ENCODE measurements around the gene LEPROT.

LEPROT gene

DNA sequence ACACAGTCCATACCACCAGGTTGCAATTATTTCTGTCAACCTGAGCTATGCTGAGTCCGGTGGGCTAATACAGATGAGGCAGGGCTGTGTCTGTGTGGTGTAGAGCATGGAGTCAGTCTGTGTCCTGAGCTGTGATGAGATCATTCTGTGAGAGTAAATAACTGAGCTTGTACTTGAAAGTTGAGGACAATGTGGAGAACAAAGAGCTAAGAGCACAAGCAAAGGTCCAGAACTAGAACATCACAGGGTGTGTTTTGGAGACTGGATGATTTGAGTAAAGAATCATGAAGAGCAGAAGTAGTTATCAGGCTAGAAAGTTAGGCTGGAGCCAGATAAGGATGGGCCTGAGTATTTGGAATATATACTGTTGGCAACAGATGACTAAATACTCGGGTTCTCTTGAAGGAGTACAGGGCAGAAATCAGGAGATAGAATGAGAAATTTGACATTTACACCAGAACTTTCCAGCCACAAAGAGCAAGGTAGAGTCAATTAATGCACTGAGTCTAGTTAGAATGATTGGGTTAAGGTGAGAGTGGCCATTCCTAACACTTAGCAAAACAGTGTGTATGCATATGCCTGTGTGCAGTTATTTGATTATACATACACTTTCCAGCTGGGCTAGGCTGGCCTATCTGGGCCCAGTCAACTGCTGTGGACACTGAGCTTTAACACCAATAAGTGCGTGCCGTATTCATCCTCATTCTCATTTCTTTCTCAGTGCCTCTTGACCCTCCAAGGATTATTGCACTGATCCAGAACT lies 48.8 kb downstream of the LEPROT start:
- Mint-ChIP-seq H3K36me3 (ENCODE audit: low read depth) (peaks cover 2% of the 10 kb centered on the region), H3K9me3 (no peaks in the 10 kb centered on the region), H3K4me3 (no peak overlapping the region), H3K4me1 (ENCODE audit: low read depth) (no peaks in the 10 kb centered on the region), H3K27me3 (ENCODE audit: low read depth) (peaks cover 17% of the 10 kb centered on the region), H3K27ac (no peak overlapping the region)

DNA sequence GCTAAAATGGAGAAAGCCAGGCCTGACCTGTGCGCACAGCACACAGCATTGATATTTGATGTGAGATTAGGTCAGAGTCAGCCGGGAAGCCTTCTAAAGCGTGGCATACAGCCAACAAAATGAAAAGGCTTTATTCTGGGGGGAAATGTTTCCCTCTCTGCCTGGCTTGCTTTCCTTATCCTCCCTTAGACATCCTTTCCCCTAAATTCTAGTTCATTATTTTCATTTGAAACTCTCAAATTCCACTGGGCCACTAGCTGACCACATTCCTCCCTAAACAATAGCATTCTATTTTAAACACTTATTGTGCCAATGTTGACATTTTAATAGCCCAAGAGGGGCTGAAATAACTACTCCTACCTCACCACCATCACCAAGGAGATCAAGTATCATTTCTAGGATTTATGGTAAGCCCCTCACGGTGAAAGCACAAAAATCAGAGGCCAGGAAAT lies 49.4 kb downstream of the LEPROT start:
- no peaks in the 10 kb centered on the region for H3K4me1 Mint-ChIP-seq (ENCODE audit: low read depth)
- H3K36me3 Mint-ChIP-seq (ENCODE audit: low read depth), result peaks cover 1% of the 10 kb centered on the region
- H3K9me3 Mint-ChIP-seq, result no peaks in the 10 kb centered on the region
- peaks cover 16% of the 10 kb centered on the region for H3K27me3 Mint-ChIP-seq (ENCODE audit: low read depth)
- H3K27ac Mint-ChIP-seq, result no peak overlapping the region
- H3K4me3 Mint-ChIP-seq, result no peak overlapping the region

DNA sequence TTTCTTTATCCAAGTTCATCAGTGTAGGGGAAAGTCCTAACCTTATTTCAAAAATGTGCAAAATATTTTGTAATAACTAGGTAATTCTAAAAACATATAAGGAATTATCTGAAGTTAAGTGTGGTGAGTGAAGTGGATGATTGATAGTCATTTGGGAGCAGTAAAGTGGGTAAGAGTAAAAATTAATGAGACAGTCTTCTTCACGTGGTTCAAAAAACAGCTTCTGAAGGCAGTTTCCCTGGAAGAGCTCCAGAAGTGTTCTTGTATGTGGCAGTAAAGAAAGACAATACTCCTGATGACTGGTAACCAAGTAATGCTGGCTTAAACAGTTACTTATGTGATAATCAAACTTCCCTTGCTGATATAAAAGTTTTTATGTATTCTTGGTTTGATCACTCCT lies 50.3 kb downstream of the LEPROT start:
- no peaks in the 10 kb centered on the region for H3K36me3 Mint-ChIP-seq (ENCODE audit: low read depth)
- no peak overlapping the region for H3K4me3 Mint-ChIP-seq
- no peak overlapping the region for H3K27ac Mint-ChIP-seq
- H3K9me3 Mint-ChIP-seq, result no peaks in the 10 kb centered on the region
- H3K4me1 Mint-ChIP-seq (ENCODE audit: low read depth), result no peaks in the 10 kb centered on the region
- peaks cover 11% of the 10 kb centered on the region for H3K27me3 Mint-ChIP-seq (ENCODE audit: low read depth)

DNA sequence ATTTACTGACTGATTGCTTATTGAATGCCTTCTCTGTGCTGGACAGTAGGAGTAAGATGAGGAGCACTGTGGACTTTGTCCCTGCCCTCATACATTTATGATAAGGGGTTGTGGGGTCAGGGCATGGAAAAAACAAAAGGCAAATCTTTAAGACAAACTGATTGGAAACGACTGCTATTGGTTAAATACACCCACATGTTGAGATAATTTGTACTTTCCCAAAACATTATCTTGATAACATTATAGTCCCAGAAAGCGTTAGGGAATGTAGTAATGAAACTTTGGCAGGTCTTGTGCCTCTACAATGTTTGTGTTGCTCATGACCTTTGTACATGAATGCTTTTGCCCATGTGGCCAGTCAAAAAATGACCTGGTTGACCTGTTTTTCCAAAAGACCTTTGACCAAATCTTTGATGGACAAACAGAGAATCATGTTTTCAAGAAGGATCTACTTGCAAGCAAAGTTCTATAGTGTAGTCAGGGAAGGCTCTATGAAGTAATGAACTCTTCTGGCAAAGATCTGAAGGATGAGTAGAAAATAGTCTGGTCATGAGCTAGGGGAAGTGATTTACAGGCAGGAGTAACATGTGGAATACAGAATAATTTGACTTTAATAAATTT lies 50.9 kb downstream of the LEPROT start:
- Mint-ChIP-seq H3K27me3 (ENCODE audit: low read depth) (peaks cover 12% of the 10 kb centered on the region), H3K4me1 (ENCODE audit: low read depth) (no peaks in the 10 kb centered on the region), H3K27ac (no peak overlapping the region), H3K9me3 (no peaks in the 10 kb centered on the region), H3K4me3 (no peak overlapping the region), H3K36me3 (ENCODE audit: low read depth) (no peaks in the 10 kb centered on the region)

DNA sequence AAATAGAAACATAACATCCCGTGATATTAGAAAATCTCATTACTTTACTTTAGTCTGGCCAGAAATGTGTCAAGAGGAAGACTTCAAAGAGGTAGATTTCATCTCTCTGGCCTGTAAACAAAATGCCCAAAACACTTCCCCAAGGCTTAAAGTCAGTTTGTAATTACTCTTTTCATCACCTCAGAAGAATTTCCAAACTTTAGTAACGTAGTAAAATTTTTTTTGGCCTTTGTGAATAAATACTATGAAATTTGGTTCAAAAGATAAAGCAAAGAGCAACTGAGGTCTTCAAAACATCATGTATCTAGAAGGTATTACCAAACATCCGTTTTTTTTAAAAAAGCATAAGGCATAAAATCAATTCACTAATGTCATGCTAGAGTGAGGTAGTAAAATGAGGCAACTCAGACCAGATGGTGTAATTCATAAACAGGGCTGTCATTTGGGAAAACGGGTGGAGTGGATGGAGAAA lies 51.4 kb downstream of the LEPROT start:
- Mint-ChIP-seq H3K27ac (no peak overlapping the region), H3K4me3 (no peak overlapping the region), H3K36me3 (ENCODE audit: low read depth) (no peaks in the 10 kb centered on the region), H3K27me3 (ENCODE audit: low read depth) (peaks cover 10% of the 10 kb centered on the region), H3K9me3 (no peaks in the 10 kb centered on the region), H3K4me1 (ENCODE audit: low read depth) (no peaks in the 10 kb centered on the region)

DNA sequence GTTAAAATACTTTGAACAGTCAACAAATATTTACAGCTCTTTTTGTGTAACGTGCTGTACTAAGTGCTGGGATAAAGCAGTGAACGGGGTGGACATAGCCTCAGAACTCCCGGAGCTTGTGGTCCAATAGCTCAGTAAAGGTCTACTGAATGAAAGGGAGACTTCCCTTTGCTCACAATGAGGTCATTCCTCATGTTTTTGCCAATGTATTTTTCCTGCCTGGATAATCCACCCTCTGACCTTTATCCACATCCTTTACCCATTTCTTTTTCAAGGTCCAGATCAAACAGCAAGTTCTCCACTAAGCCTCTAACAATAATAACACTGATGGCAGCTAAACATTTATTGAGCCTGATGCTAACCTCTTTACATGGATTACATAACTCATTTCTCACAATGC lies 55.9 kb downstream of the LEPROT start:
- H3K4me3 Mint-ChIP-seq, result no peak overlapping the region
- H3K4me1 Mint-ChIP-seq (ENCODE audit: low read depth), result no peaks in the 10 kb centered on the region
- no peaks in the 10 kb centered on the region for H3K36me3 Mint-ChIP-seq (ENCODE audit: low read depth)
- no peak overlapping the region for H3K27ac Mint-ChIP-seq
- H3K9me3 Mint-ChIP-seq, result no peaks in the 10 kb centered on the region
- peaks cover 10% of the 10 kb centered on the region for H3K27me3 Mint-ChIP-seq (ENCODE audit: low read depth)

DNA sequence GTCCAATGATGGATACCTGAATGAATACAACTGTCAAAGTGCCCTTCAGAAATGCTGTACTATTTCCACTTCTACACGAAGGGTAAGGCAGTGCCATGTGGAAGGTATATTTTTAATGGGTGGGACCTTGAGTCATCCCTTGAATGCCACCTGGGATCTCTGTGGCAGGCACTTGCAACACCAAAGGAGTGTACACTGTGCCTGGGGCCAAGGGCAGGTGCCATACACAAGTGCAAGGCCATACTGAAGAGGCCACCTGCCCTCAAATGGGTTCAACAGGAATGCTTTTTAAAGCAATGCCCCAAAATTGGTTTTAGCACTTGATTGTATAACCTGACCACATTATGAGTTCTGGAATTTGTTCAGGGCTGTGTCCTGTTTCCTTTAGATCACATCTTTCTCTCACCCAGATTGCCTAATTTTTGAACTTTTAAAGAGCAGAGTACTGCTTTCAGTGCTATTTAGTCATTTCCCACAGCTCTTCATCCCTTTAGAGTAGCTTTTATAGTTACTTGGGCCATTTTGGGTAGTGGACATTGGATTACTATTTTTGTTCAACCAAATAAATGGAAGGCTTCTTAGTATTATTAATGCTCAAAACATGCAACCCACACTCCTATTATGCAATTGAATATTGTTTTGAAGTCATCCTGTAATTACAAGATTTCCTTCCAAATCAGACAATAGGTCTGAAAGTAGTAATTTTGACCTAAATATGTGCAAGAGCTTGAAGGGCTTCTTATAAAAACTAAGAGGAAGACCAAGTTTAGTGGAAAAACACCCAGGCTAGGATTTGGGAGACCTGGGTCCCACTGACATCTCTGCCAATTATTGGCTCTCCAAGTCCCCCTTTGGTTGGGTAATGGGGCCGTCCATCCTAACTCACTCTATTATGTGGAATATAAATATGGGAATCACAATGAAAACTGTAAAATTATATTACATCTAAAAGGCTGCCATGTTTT lies 57.2 kb downstream of the LEPROT start:
- no peak overlapping the region for H3K27ac Mint-ChIP-seq
- H3K4me1 Mint-ChIP-seq (ENCODE audit: low read depth), result no peaks in the 10 kb centered on the region
- no peaks in the 10 kb centered on the region for H3K9me3 Mint-ChIP-seq
- no peaks in the 10 kb centered on the region for H3K36me3 Mint-ChIP-seq (ENCODE audit: low read depth)
- H3K4me3 Mint-ChIP-seq, result no peak overlapping the region
- H3K27me3 Mint-ChIP-seq (ENCODE audit: low read depth), result peaks cover 5% of the 10 kb centered on the region

DNA sequence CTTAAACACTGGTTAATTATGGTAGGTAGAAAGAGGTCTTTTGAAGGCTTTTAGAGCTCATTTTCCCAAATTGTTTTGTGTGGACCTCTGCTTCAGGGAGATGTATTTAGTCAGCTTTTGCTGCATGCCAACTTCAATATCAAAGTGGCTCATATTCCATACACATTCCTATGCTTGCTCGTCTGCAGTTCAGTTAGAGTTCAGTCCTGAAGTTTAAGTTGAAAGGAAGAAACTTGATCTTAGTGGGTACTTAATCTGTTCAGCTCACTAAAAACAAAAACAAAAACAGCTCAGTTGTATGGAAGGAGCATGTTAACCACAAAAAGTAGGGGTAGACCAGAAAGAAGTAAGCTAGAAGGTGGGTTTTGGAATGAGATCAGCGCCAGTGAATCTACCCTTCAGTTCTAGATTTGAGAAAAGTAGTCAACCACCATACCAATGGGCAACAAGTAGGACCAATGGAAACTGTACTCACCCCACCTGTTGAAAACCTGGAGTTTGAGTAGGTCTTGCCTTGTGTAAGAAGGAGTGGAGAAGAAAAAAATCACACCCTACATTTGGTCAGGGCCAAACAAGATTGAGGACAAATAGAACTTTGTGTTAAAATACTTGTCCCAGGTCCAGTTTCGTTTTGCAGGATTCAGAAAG lies 58.0 kb downstream of the LEPROT start:
- H3K27ac Mint-ChIP-seq, result no peak overlapping the region
- H3K4me3 Mint-ChIP-seq, result no peak overlapping the region
- H3K4me1 Mint-ChIP-seq (ENCODE audit: low read depth), result no peaks in the 10 kb centered on the region
- H3K36me3 Mint-ChIP-seq (ENCODE audit: low read depth), result no peaks in the 10 kb centered on the region
- H3K9me3 Mint-ChIP-seq, result no peaks in the 10 kb centered on the region
- peaks cover 5% of the 10 kb centered on the region for H3K27me3 Mint-ChIP-seq (ENCODE audit: low read depth)

DNA sequence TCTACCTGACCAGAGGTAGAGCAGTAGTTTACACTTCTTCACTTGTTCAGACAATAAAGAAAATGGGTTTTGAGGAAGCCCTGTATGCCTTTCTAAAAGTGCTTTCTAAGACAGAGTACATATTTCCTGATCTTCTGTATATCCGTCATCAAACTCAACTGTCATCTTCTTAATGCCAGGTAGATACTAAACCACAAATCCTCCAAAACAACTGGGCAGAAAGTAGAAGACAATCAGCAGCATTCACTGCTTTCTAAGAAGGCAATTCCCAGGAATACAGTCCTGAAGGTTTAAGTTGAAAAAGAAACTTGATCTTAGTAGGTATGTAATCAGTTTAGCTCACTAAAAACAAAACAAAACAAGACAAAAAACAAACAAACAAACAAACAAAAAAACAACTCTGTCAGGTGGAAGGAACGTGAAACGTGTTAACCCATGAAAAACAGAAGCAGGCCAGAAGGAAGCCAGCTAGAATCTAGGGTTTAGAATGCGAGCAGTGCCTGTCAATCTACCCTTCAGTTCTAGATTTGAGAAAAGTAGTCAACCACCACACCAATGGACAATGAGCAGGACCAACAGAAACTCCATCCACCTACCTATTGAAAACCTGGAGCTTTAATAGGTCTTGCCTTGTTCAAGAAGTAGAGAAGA lies 59.2 kb downstream of the LEPROT start:
- H3K27me3 Mint-ChIP-seq (ENCODE audit: low read depth), result peaks cover 5% of the 10 kb centered on the region
- H3K4me1 Mint-ChIP-seq (ENCODE audit: low read depth), result no peaks in the 10 kb centered on the region
- no peaks in the 10 kb centered on the region for H3K9me3 Mint-ChIP-seq
- H3K36me3 Mint-ChIP-seq (ENCODE audit: low read depth), result no peaks in the 10 kb centered on the region
- H3K4me3 Mint-ChIP-seq, result no peak overlapping the region
- H3K27ac Mint-ChIP-seq, result no peak overlapping the region

DNA sequence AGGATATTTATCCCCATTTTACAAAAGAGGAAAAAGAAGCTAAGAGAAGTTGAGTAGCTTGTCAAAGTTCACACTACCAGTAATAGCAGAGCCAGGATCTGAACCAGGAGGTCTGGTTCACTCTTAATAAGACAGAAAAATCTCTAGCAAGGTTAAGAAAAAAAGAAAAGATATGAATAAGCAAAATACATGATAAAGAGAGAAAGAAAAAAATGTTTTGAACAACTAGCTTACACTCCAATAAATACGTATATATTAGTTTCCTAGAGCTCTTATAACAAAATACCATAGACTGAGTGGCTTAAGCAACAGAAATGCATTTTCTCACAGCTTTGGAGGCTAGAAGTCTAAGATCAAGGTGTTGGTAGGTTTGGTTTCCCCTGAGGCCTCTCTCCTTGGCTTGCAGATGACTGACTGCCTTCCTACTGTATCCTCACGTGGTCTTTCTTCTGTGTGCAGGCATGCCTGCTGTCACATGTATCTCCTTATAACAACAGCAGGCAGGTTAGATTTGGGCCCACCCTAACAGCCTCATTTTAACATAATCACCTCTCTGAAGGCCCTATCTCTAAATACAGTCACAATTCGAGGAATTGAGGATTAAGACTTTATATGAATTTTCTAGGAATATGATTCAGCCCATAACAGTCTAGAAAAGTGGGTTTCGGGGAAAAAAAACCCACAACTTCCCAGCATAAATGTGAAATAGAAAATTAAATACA lies 60.4 kb downstream of the LEPROT start:
- Mint-ChIP-seq H3K27ac (no peak overlapping the region), H3K4me1 (ENCODE audit: low read depth) (no peaks in the 10 kb centered on the region), H3K9me3 (no peaks in the 10 kb centered on the region), H3K27me3 (ENCODE audit: low read depth) (peaks cover 8% of the 10 kb centered on the region), H3K4me3 (no peak overlapping the region), H3K36me3 (ENCODE audit: low read depth) (no peaks in the 10 kb centered on the region)

DNA sequence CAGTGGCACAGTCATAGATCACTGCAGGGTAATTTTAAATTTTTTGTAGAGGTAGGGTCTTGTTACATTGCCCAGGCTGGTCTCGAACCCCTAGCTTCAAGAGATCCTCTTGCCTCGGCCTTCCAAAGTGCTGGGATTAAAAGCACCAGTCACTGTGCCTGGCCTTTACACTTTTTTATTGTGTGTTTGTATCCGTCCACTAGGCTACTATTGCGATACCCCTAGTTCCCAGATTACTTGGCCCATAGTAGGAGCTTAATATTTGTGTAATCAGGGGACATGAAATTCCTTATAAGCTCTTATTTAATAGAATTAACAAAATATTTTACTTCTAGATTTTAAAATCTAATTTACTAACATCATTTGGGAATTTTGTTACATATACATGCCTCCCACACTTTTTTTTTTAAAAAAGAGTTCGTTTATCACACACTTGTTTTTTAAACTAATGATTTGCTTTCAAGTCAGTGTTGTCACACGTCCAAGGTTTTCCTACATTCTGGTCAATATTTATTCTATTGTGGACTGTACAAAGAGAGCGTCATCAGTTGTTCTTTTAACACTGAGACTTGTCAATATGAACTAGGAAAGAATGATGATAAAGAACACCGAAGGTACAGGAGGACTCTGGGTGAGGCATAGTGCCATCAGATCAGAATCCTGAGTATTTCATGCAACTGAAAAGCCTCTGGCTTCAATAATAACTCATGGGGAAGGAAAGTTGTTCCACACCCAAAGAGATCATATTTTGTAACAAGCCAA lies 63.7 kb downstream of the LEPROT start:
- Mint-ChIP-seq H3K27ac (no peak overlapping the region), H3K9me3 (no peaks in the 10 kb centered on the region), H3K4me1 (ENCODE audit: low read depth) (no peaks in the 10 kb centered on the region), H3K4me3 (no peak overlapping the region), H3K36me3 (ENCODE audit: low read depth) (no peaks in the 10 kb centered on the region), H3K27me3 (ENCODE audit: low read depth) (peaks cover 3% of the 10 kb centered on the region)

Data from T-helper 1 cell treated with Interleukin-12 subunit alpha and Interleukin-12 subunit beta and Interleukin-4 antibody, amounts not matched to agents 30 μg/mL and 1 μg/mL, for 36 hours (primary cell).